IMR-90 (cell line): ENCODE results near the gene CEMP1. TPM values are rescaled to one million over a fixed set of nuclear protein-coding genes. Genes with fewer than 3 reads are reported as not detected.

Source experiments
- FOS ChIP-seq: fragments of 150-350 bp; IDR thresholded peaks from 2 replicates; pipeline ENCODE4 v1.6.1; 2016; ENCODE audit warnings: low read depth, low read length
- NFE2L2 ChIP-seq: fragments of 150-350 bp; IDR thresholded peaks from 2 replicates; pipeline ENCODE4 v1.6.1; 2016; ENCODE audit warnings: low read depth, mild to moderate bottlenecking, low read length
- RAD21 ChIP-seq: IDR thresholded peaks from 2 replicates; pipeline ENCODE4 v1.6.1; 2012; ENCODE audit warnings: low read length, improper control_type of control experiment
- polyA plus RNA-seq, 3 experiments: library from polyadenylated mRNA; depleted of rRNA; stranded (reverse); fragments of >200 nt; gene quantifications; 2 replicates each; pipeline ENCODE4 v1.2.3, GENCODE V29; 2012; ENCODE audit warnings: low replicate concordance in 1 of 3
- total RNA-seq: library from RNA; depleted of rRNA; stranded (reverse); fragments of >200 nt; gene quantifications from 2 replicates; pipeline ENCODE4 v1.2.3, GENCODE V29; 2012

Gene CEMP1
- total and polyA plus RNA-seq, 2 of the 4 experiments (the other 2 are of a cell fraction) = not detected

DNA sequence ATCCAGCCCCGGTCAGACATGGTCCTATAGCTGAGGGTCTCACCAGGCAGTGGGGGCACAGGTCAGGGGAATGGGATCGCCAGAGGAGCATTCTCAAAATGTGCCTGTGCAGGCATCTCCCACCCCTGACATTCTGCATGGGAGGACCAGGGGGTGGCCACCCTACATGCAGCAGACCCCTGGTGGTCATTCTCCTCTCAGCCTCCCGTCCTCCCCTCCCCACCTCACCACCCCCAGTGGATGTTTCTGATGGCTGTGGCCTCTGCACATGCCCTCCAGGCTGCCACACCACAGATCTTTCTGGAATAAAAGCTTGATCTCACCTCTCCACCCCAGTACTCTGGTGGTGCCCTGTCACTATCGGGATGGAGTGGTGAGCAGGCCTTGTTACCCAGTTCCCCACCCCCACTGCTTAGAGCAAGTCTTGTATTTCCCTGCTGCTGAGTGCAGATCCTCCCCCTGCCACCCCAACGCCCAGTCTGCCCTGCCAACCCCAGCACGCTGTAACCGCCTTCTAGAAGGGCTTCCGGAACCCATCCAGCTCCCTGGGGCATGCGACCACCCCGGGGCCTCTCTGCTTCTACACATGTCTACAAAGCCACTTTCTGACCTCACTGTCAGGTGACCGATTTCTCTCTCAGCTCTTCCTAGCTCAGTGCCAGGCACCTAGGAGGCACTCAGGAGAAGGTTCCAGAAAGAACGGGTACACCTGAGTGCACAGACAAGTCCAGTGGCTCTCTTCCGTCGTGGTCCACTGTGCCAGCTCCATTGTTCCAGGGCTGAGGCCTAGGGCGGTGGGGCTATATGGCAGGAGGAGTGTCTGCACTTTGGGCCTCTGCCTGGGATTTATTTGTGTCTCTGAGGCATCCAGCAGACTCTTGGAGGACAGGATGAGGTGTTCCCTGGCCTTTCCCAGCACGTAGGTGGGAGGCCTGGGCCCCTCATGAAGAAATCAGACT is 47.0 kb downstream of the CEMP1 start (continued):
- TF ChIP-seq NFE2L2 = no peak
- no peak for TF ChIP-seq RAD21
- TF ChIP-seq FOS = no peak
